Activated CD8-positive, alpha-beta memory T cell treated with anti-CD3 and anti-CD28 coated beads, Interleukin-2, amount 50 U/mL, for 24 hours (primary cell): ENCODE measurements around the gene JHY.

Experiments
- DNase-seq: peaks from one replicate; pipeline ENCODE4 v3.0.0-alpha.2; 2020; ENCODE audit errors: extremely low read depth

The JHY gene

GRCh38 chr11:122951211-122951610, 68.7 kb downstream of the JHY start:
- DNase-seq, result no peak

GRCh38 chr11:122954455-122954854, 71.9 kb downstream of the JHY start:
- no peak for DNase-seq

- DNase-seq, result no peak
These were observed 81.4 kb downstream of the JHY start for GRCh38 chr11:122963961-122964360.

GRCh38 chr11:122976061-122976733, 93.6 kb downstream of the JHY start:
- DNase-seq, result no peak

GRCh38 chr11:122976734-122977469, 94.3 kb downstream of the JHY start:
- DNase-seq, result no peak

GRCh38 chr11:122977470-122978298, 95.1 kb downstream of the JHY start:
- DNase-seq, result no peak

GRCh38 chr11:122978299-122978620, 95.7 kb downstream of the JHY start:
- DNase-seq, result no peak

GRCh38 chr11:122979103-122979814, 96.7 kb downstream of the JHY start:
- no peak for DNase-seq

GRCh38 chr11:122979815-122980595, 97.4 kb downstream of the JHY start:
- no peak for DNase-seq

- no peak for DNase-seq
These were observed 99.1 kb downstream of the JHY start, which contains the start of gene BSX for GRCh38 chr11:122981388-122982264. BSX (minus strand) TSS chr11:122981834; CDS start chr11:122981671, 163 bp downstream.

GRCh38 chr11:122983438-122984185, 101.1 kb downstream of the JHY start:
- DNase-seq, result no peak

GRCh38 chr11:122984186-122985011, 101.8 kb downstream of the JHY start:
- no peak for DNase-seq

GRCh38 chr11:122995526-122995925, 113.0 kb downstream of the JHY start:
- no peak for DNase-seq

GRCh38 chr11:122998727-122999366, 116.3 kb downstream of the JHY start:
- DNase-seq, result no peak

- no peak for DNase-seq
These were observed 118.2 kb downstream of the JHY start for GRCh38 chr11:123000721-123001120.

GRCh38 chr11:123006860-123007542, 124.4 kb downstream of the JHY start:
- no peak for DNase-seq
